Heart right ventricle (tissue), 16 donors: Measurements from ENCODE around the gene TNFRSF8. TPM values are rescaled to one million over a fixed set of nuclear protein-coding genes. Genes with fewer than 3 reads are reported as not detected.

Source experiments
- ATAC-seq, 8 donors: fragments of 200-7000 bp; cut with Tn5 transposase; one replicate each; pipeline ENCODE4 v1.9.1; 2020; ENCODE audit warnings: mild to moderate bottlenecking in 8 of 8, moderate library complexity in 8 of 8, moderate number of reproducible peaks in 1 of 8
- DNase-seq, 2 donors: peaks; one replicate each; pipeline ENCODE4 v3.0.0-alpha.2; 2020
- H3K27ac ChIP-seq, 10 donors: fragments of 200-600 bp; sonication (generic) in 2 of 10; one replicate each; pipeline versions ENCODE4 v1.5.0 to v1.8.0; 2020 to 2022; ENCODE audit warnings: mild to moderate bottlenecking in 3 of 10
- H3K27me3 ChIP-seq, 7 donors: fragments of 200-600 bp; one replicate each; pipeline ENCODE4 v1.8.0; 2021 to 2022; ENCODE audit warnings: mild to moderate bottlenecking in 2 of 7
- H3K36me3 ChIP-seq, 9 donors: fragments of 200-600 bp; sonication (generic) in 1 of 9; one replicate each; pipeline versions ENCODE4 v1.5.0 to v1.8.0; 2020 to 2022; ENCODE audit warnings: mild to moderate bottlenecking in 2 of 9
- H3K4me1 ChIP-seq, 9 donors: fragments of 200-600 bp; sonication (generic) in 1 of 9; one replicate each; pipeline versions ENCODE4 v1.5.0 to v1.8.0; 2020 to 2022; ENCODE audit warnings: mild to moderate bottlenecking in 4 of 9
- H3K4me3 ChIP-seq, 10 donors: fragments of 200-600 bp; sonication (generic) in 2 of 10; one replicate each; pipeline versions ENCODE4 v1.5.0 to v1.8.0; 2020 to 2022; ENCODE audit warnings: mild to moderate bottlenecking in 7 of 10, moderate library complexity in 2 of 10
- H3K9me3 ChIP-seq, 11 donors: fragments of 200-600 bp in 10 of 11; sonication (generic) in 2 of 11; one replicate each; pipeline versions ENCODE4 v1.5.0 to v1.8.0; 2013 to 2022; ENCODE audit warnings: mild to moderate bottlenecking in 2 of 11, control low read depth in 1 of 11, moderate library complexity in 1 of 11
- WGBS, 2 donors: extraction: QIAGEN DNeasy Blood & Tissue Kit; methylation state at CpG; one replicate each; pipeline ENCODE4 v1.1.7; 2013; ENCODE audit warnings: inconsistent platforms in 1 of 2; 5-methylcytosine and 5-hydroxymethylcytosine counted together
- intact Hi-C, 10 donors: fragments of 100-400 bp; cut with DNase I; formaldehyde crosslinking; loops; one replicate each; pipeline versions ENCODE4 v1.11.1 to v1.14.2; 2022
- polyA plus RNA-seq, 2 donors: library from polyadenylated mRNA; stranded (reverse); fragments of 200-250 nt; gene quantifications; one replicate each; pipeline ENCODE4 v1.2.3, GENCODE V29; 2013
- total RNA-seq, 10 donors: library from RNA; stranded (reverse); fragmentation: NEBNext Ultra II Directional in 3 of 10; extraction: Animal tissue kit (Norgen Biotek cat#: 25700) in 3 of 10; gene quantifications; one replicate each; pipeline versions ENCODE4 v1.2.1 to v1.2.4, GENCODE V29; 2021 to 2023
- TF ChIP-seq, protein P1 (sequence below), 9 donors: fragments of 200-600 bp; sonication (generic) in 2 of 9; IDR thresholded peaks; one replicate each; pipeline versions ENCODE4 v1.5.0 to v1.8.0; 2021 to 2022; ENCODE audit warnings: antibody characterized with exemption in 9 of 9, mild to moderate bottlenecking in 5 of 9, moderate library complexity in 1 of 9
- donor health status: Arrhythmogenic right ventricular cardiomyopathy.
- donor health status: ischemic (EF 13 %, LVEDD 7.1; RV severe dilation, severe dysfunction).
- donor health status: healthy with polysubstance abuse.
- donor health status: DM: no; HTN: yes; CAD: no.
- donor health status: DM: no; HTN: no; CAD: no.
- donor health status: ischemic (EF 25% LVEDD 6.9; RV normal size, moderate dysfunction).
- donor health status: ischemic (EF 25% LVEDD 5.7; RV mildly dilated, moderate dysfunction).
- donor health status: healthy.
- donor health status: DM: yes; HTN: yes; CAD: no.
- donor health status: Ischemic cardiomyopathy.
- donor health status: ischemic (EF 35%, LVEDD 5.7; RV mildly dilated, moderate dysfunction).
- donor health status: nonischemic (EF 11% LVEDD 7.7; RV severe dilation, severe dysfunction).
- donor health status: DM: yes; HTN: yes; CAD: no.
- donor health status: PGD.
- donor health status: ischemic (EF 29% LVEDD 5.4; RV normal size, mild dysfunction).
- donor health status: nonischemic (EF 23%, LVEDD 6.1; RV moderate dilation, normal function).

TNFRSF8 gene
- total and polyA plus RNA-seq, 12 donors: 0.21 to 2.4 (median 1.0) TPM

DNA sequence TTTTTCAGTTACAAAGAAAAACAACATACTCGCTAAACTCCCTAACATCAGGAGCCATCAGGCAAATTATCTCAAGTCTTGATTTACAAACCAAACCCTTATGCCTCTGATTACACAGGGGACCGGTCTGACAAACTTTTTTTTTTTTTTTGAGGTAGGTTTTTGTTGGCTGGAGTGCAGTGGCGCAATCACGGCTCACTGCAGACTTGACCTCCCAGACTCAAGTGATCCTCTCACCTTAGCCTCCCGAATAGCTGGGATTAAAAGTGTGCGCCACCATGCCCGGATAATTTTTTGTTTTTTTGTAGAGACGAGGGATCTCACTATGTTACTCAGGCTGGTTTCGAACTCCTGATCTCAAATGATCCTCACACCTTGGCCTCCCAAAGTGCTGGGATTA, 47.6 kb upstream of the TNFRSF8 start:
- WGBS, 2 donors: 95 to 96% methylated on average over 9 of the region's 9 CpGs
- Histone ChIP-seq H3K4me1 (peaks cover 3 to 46% (median 25%) of the 10 kb centered on the region in 9 donors), H3K4me3 (no peak overlapping the region), H3K27me3 (no peaks in the 10 kb centered on the region), H3K9me3 (no peaks in the 10 kb centered on the region), H3K27ac (no peak overlapping the region), H3K36me3 (peaks cover 0 to 42% (median 17%) of the 10 kb centered on the region in 9 donors)
- TF ChIP-seq, protein P1, sequence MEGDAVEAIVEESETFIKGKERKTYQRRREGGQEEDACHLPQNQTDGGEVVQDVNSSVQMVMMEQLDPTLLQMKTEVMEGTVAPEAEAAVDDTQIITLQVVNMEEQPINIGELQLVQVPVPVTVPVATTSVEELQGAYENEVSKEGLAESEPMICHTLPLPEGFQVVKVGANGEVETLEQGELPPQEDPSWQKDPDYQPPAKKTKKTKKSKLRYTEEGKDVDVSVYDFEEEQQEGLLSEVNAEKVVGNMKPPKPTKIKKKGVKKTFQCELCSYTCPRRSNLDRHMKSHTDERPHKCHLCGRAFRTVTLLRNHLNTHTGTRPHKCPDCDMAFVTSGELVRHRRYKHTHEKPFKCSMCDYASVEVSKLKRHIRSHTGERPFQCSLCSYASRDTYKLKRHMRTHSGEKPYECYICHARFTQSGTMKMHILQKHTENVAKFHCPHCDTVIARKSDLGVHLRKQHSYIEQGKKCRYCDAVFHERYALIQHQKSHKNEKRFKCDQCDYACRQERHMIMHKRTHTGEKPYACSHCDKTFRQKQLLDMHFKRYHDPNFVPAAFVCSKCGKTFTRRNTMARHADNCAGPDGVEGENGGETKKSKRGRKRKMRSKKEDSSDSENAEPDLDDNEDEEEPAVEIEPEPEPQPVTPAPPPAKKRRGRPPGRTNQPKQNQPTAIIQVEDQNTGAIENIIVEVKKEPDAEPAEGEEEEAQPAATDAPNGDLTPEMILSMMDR (IDR thresholded peaks at IDR 0.05): no peak
- no peak for DNase-seq
- ATAC-seq: no peak
- intact Hi-C loops: loop anchor here in 1 of 10 donors (2.0 kb wide), 1 partner anchor 23 kb away; no protein-coding TSS in a partner anchor

DNA sequence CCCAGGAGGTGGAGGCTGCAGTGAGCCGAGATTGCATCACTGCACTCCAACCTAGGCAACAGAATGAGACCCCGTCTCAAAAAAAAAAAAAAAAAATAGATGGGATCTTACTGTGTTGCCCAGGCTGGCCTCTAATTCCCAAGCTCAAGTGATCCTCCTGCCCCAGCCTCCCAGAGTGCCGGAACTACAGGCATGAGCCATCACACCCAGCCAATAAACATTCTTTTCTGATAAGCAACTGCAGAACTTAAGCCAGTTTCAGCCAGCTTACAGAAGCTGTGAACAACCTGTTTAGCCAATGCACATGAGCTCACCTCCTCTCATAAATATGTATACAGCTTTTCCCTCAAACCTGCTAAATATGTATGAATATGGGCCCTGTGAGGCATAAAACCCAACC, 46.9 kb upstream of the TNFRSF8 start:
- no peak for DNase-seq
- no peak for ATAC-seq
- WGBS, 2 donors: 93 to 100% methylated on average over 3 of the region's 3 CpGs
- Histone ChIP-seq H3K27ac (no peak overlapping the region), H3K4me1 (peaks cover 3 to 51% (median 28%) of the 10 kb centered on the region in 9 donors), H3K27me3 (no peaks in the 10 kb centered on the region), H3K36me3 (peaks cover 0 to 35% (median 10%) of the 10 kb centered on the region in 9 donors), H3K9me3 (no peaks in the 10 kb centered on the region), H3K4me3 (no peak overlapping the region)
- intact Hi-C loops: no loop called here
- TF ChIP-seq, protein P1 (IDR thresholded peaks at IDR 0.05): no peak

- TF ChIP-seq, protein P1 (IDR thresholded peaks at IDR 0.05): no peak
- ATAC-seq (peak in 7 of 8 donors; percentile 1 to 40 (median 8)), DNase-seq (no peak)
- no peaks in the 10 kb centered on the region for H3K9me3 ChIP-seq
- peaks cover 0 to 18% (median 14%) of the 10 kb centered on the region in 9 donors for H3K4me1 ChIP-seq
- H3K27ac ChIP-seq: peak overlapping the region; percentile 28 to 92 (median 82)
- H3K27me3 ChIP-seq: no peaks in the 10 kb centered on the region
- H3K36me3 ChIP-seq: peaks cover 0 to 36% (median 24%) of the 10 kb centered on the region in 9 donors
- 13% methylated on average over 12 of the region's 12 CpGs for WGBS, 2 donors
- peak overlapping the region; percentile 77 to 98 (median 90) for H3K4me3 ChIP-seq
- intact Hi-C loops: loop anchor here in 3 of 10 donors (5.0 to 10.0 kb wide), 3 partner anchors 48 to 185 kb away; partner anchors contain the start of gene NPPA (in 1 of the 3)
Observed at GRCh38 chr1:12019858-12020509, 43.1 kb upstream of the TNFRSF8 start.

- Histone ChIP-seq H3K36me3 (peaks cover 0 to 52% (median 24%) of the 10 kb centered on the region in 9 donors), H3K4me3 (no peak overlapping the region), H3K27ac (no peak overlapping the region), H3K4me1 (peaks cover 0 to 18% (median 14%) of the 10 kb centered on the region in 9 donors), H3K9me3 (no peaks in the 10 kb centered on the region), H3K27me3 (no peaks in the 10 kb centered on the region)
- intact Hi-C loops: loop anchor here in 3 of 10 donors (5.0 to 10.0 kb wide), 3 partner anchors 49 to 187 kb away; partner anchors contain the start of gene NPPA (in 1 of the 3)
- no peak for DNase-seq
- TF ChIP-seq, protein P1 (IDR thresholded peaks at IDR 0.05): no peak
- WGBS, 2 donors: 86 to 92% methylated on average over 9 of the region's 9 CpGs
- no peak for ATAC-seq
Observed at GRCh38 chr1:12021616-12022015, 41.5 kb upstream of the TNFRSF8 start.
